HepG2 (cell line): ENCODE measurements around the gene SLC50A1. TPM values are rescaled to one million over a fixed set of nuclear protein-coding genes. Genes with fewer than 3 reads are reported as not detected.

ENCODE experiments used
- CBFB ChIP-seq: sonication (generic); formaldehyde crosslinking; IDR thresholded peaks from 2 replicates; pipeline ENCODE4 v1.4.0; 2020; ENCODE audit warnings: missing genetic modification reagents
- HCFC1 ChIP-seq: fragments of 150-350 bp; IDR thresholded peaks from 2 replicates; pipeline ENCODE4 v1.6.1; 2014; ENCODE audit warnings: low read depth, low read length
- IKZF4 ChIP-seq: sonication (generic); formaldehyde crosslinking; IDR thresholded peaks from 2 replicates; pipeline ENCODE4 v1.5.1; 2020; ENCODE audit warnings: borderline replicate concordance, mild to moderate bottlenecking, low read depth, missing genetic modification reagents; ENCODE audit errors: not compliant biosample characterization
- MIXL1 ChIP-seq: IDR thresholded peaks from 2 replicates; pipeline ENCODE4 v1.6.1; 2016
- PCBP1 ChIP-seq: fragments of 200-400 bp; formaldehyde crosslinking; IDR thresholded peaks from 2 replicates; pipeline ENCODE4 v1.6.1; 2017; ENCODE audit warnings: mild to moderate bottlenecking, low read depth, low read length, borderline replicate concordance
- ZFP82 ChIP-seq: sonication (generic); formaldehyde crosslinking; IDR thresholded peaks from 2 replicates; pipeline ENCODE4 v1.5.1; 2020; ENCODE audit warnings: mild to moderate bottlenecking, missing genetic modification reagents, borderline replicate concordance
- ZNF260 ChIP-seq: sonication (generic); formaldehyde crosslinking; IDR thresholded peaks from 2 replicates; pipeline ENCODE4 v1.4.0; 2020; ENCODE audit warnings: missing genetic modification reagents, low read depth, mild to moderate bottlenecking, borderline replicate concordance
- ZNF3 ChIP-seq: IDR thresholded peaks from 2 replicates; pipeline ENCODE4 v1.7.0; 2017; ENCODE audit warnings: inconsistent platforms
- ZNF343 ChIP-seq: sonication (generic); formaldehyde crosslinking; IDR thresholded peaks from 2 replicates; pipeline ENCODE4 v1.4.0; 2020; ENCODE audit warnings: mild to moderate bottlenecking, missing genetic modification reagents
- ZNF44 ChIP-seq: sonication (generic); formaldehyde crosslinking; IDR thresholded peaks from 2 replicates; pipeline ENCODE4 v1.5.1; 2020; ENCODE audit warnings: mild to moderate bottlenecking, missing genetic modification reagents
- ZNF570 ChIP-seq: sonication (generic); formaldehyde crosslinking; IDR thresholded peaks from 2 replicates; pipeline ENCODE4 v1.4.0; 2020; ENCODE audit warnings: mild to moderate bottlenecking, missing genetic modification reagents, borderline replicate concordance
- ZNF709 ChIP-seq: sonication (generic); formaldehyde crosslinking; IDR thresholded peaks from 2 replicates; pipeline ENCODE4 v1.5.0; 2020; ENCODE audit warnings: mild to moderate bottlenecking, missing genetic modification reagents
- ZNF788 ChIP-seq: sonication (generic); formaldehyde crosslinking; IDR thresholded peaks from 2 replicates; pipeline ENCODE4 v1.5.0; 2020; ENCODE audit warnings: mild to moderate bottlenecking, missing genetic modification reagents, borderline replicate concordance
- ZSCAN12 ChIP-seq: sonication (generic); formaldehyde crosslinking; IDR thresholded peaks from 2 replicates; pipeline ENCODE4 v1.9.0; 2021; ENCODE audit warnings: mild to moderate bottlenecking, missing genetic modification reagents
- polyA plus RNA-seq, 8 experiments: library from polyadenylated mRNA; depleted of rRNA in 3 of 8; stranded (reverse) in 7 of 8; unstranded in 1 of 8; fragments of >200 nt; fragmentation: Illumina TruSeq in 4 of 8; extraction: Trizol in 4 of 8; gene quantifications; 2 replicates each; pipeline versions ENCODE4 v1.2.1 to v1.2.3, GENCODE V29; 2011 to 2016; ENCODE audit warnings: low read depth in 4 of 8, missing spikeins in 1 of 8, mixed read lengths in 1 of 8; ENCODE audit not compliant: insufficient read depth in 1 of 8
- total RNA-seq, 5 experiments: library from RNA; depleted of rRNA; stranded (reverse); fragments of >200 nt; fragmentation: Illumina TruSeq; extraction: Trizol; gene quantifications; 2 replicates each; pipeline ENCODE4 v1.2.3, GENCODE V29; 2016; ENCODE audit warnings: low read depth in 1 of 5
- TF ChIP-seq, protein P1 (sequence below): sonication (generic); formaldehyde crosslinking; IDR thresholded peaks from 2 replicates; pipeline ENCODE4 v1.8.0; 2022; ENCODE audit warnings: mild to moderate bottlenecking, missing genetic modification reagents, moderate library complexity
- TF ChIP-seq, protein P2 (sequence below): sonication (generic); formaldehyde crosslinking; IDR thresholded peaks from 2 replicates; pipeline ENCODE4 v1.4.0; 2020; ENCODE audit warnings: low read depth, mild to moderate bottlenecking, missing genetic modification reagents
- TF ChIP-seq, protein P3 (sequence below): sonication (generic); formaldehyde crosslinking; IDR thresholded peaks from 2 replicates; pipeline ENCODE4 v1.4.0; 2020; ENCODE audit warnings: mild to moderate bottlenecking, missing genetic modification reagents
- TF ChIP-seq, protein P4 (sequence below): IDR thresholded peaks from 2 replicates; pipeline ENCODE4 v1.6.1; 2016; ENCODE audit warnings: low read depth, missing genetic modification reagents, missing compliant biosample characterization
- TF ChIP-seq, protein P5 (sequence below): sonication (generic); formaldehyde crosslinking; IDR thresholded peaks from 2 replicates; pipeline ENCODE4 v1.9.0; 2021; ENCODE audit warnings: missing genetic modification reagents, borderline replicate concordance

SLC50A1 gene
- total and polyA plus RNA-seq, 2 of the 13 experiments (the other 11 are each of a cell fraction or from before 2014, with no cell fraction given), result 22.5 to 46.8 TPM

DNA sequence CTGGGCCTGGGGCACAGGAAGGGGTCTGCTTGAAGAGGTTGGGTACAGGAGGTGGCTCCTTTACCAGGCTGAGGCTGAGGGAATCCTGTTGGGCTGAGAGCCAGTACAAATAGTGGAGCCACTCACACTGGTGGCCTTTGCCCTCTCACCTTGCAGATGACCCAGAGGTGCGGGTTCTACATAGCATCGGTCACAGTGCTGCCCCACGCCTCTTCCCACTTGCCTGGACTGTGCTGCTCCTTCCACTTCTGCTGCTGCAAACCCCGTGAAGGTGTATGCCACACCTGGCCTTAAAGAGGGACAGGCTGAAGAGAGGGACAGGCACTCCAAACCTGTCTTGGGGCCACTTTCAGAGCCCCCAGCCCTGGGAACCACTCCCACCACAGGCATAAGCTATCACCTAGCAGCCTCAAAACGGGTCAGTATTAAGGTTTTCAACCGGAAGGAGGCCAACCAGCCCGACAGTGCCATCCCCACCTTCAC, 1.8 kb upstream of the SLC50A1 start (continued):
- TF ChIP-seq, protein P1, sequence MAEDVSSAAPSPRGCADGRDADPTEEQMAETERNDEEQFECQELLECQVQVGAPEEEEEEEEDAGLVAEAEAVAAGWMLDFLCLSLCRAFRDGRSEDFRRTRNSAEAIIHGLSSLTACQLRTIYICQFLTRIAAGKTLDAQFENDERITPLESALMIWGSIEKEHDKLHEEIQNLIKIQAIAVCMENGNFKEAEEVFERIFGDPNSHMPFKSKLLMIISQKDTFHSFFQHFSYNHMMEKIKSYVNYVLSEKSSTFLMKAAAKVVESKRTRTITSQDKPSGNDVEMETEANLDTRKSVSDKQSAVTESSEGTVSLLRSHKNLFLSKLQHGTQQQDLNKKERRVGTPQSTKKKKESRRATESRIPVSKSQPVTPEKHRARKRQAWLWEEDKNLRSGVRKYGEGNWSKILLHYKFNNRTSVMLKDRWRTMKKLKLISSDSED, result no peak
- TF ChIP-seq, protein P2, sequence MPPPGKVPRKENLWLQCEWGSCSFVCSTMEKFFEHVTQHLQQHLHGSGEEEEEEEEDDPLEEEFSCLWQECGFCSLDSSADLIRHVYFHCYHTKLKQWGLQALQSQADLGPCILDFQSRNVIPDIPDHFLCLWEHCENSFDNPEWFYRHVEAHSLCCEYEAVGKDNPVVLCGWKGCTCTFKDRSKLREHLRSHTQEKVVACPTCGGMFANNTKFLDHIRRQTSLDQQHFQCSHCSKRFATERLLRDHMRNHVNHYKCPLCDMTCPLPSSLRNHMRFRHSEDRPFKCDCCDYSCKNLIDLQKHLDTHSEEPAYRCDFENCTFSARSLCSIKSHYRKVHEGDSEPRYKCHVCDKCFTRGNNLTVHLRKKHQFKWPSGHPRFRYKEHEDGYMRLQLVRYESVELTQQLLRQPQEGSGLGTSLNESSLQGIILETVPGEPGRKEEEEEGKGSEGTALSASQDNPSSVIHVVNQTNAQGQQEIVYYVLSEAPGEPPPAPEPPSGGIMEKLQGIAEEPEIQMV (CRISPR knock-in tag), result no peak
- TF ChIP-seq ZNF343 (CRISPR knock-in tag) (no peak), ZSCAN12 (CRISPR knock-in tag) (no peak), MIXL1 (CRISPR knock-in tag) (no peak), ZNF260 (CRISPR knock-in tag) (no peak), ZNF709 (CRISPR knock-in tag) (no peak), PCBP1 (no peak), ZNF44 (no peak), CBFB (no peak), ZNF3 (no peak), ZNF788 (CRISPR knock-in tag) (no peak), HCFC1 (no peak), ZFP82 (CRISPR knock-in tag) (no peak), IKZF4 (CRISPR knock-in tag) (no peak), ZNF570 (CRISPR knock-in tag) (no peak)
- TF ChIP-seq, protein P3, sequence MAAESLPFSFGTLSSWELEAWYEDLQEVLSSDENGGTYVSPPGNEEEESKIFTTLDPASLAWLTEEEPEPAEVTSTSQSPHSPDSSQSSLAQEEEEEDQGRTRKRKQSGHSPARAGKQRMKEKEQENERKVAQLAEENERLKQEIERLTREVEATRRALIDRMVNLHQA (CRISPR knock-in tag), result no peak
- TF ChIP-seq, protein P4, sequence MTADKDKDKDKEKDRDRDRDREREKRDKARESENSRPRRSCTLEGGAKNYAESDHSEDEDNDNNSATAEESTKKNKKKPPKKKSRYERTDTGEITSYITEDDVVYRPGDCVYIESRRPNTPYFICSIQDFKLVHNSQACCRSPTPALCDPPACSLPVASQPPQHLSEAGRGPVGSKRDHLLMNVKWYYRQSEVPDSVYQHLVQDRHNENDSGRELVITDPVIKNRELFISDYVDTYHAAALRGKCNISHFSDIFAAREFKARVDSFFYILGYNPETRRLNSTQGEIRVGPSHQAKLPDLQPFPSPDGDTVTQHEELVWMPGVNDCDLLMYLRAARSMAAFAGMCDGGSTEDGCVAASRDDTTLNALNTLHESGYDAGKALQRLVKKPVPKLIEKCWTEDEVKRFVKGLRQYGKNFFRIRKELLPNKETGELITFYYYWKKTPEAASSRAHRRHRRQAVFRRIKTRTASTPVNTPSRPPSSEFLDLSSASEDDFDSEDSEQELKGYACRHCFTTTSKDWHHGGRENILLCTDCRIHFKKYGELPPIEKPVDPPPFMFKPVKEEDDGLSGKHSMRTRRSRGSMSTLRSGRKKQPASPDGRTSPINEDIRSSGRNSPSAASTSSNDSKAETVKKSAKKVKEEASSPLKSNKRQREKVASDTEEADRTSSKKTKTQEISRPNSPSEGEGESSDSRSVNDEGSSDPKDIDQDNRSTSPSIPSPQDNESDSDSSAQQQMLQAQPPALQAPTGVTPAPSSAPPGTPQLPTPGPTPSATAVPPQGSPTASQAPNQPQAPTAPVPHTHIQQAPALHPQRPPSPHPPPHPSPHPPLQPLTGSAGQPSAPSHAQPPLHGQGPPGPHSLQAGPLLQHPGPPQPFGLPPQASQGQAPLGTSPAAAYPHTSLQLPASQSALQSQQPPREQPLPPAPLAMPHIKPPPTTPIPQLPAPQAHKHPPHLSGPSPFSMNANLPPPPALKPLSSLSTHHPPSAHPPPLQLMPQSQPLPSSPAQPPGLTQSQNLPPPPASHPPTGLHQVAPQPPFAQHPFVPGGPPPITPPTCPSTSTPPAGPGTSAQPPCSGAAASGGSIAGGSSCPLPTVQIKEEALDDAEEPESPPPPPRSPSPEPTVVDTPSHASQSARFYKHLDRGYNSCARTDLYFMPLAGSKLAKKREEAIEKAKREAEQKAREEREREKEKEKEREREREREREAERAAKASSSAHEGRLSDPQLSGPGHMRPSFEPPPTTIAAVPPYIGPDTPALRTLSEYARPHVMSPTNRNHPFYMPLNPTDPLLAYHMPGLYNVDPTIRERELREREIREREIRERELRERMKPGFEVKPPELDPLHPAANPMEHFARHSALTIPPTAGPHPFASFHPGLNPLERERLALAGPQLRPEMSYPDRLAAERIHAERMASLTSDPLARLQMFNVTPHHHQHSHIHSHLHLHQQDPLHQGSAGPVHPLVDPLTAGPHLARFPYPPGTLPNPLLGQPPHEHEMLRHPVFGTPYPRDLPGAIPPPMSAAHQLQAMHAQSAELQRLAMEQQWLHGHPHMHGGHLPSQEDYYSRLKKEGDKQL, result no peak
- TF ChIP-seq, protein P5, sequence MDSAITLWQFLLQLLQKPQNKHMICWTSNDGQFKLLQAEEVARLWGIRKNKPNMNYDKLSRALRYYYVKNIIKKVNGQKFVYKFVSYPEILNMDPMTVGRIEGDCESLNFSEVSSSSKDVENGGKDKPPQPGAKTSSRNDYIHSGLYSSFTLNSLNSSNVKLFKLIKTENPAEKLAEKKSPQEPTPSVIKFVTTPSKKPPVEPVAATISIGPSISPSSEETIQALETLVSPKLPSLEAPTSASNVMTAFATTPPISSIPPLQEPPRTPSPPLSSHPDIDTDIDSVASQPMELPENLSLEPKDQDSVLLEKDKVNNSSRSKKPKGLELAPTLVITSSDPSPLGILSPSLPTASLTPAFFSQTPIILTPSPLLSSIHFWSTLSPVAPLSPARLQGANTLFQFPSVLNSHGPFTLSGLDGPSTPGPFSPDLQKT (CRISPR knock-in tag), result no peak
